Activated CD4-positive, alpha-beta memory T cell treated with anti-CD3 and anti-CD28 coated beads, Interleukin-2, amount 10 ng/mL, durations not matched to agents 7 days and 5 days (primary cell): ENCODE results near the gene HNRNPR. TPM values are rescaled to one million over a fixed set of nuclear protein-coding genes. Genes with fewer than 3 reads are reported as not detected.

ENCODE experiments used
- total RNA-seq, 2 experiments: library from RNA; stranded (reverse); gene quantifications; one replicate each; pipeline ENCODE4 v1.2.3, GENCODE V29; 2021

Gene HNRNPR
- total RNA-seq, 2 experiments from 2014 or later: 175 to 179 TPM

Other genes starting within 250 kb of the HNRNPR start
- 10 to 100 TPM; 19.4 to 21.8 TPM for gene LUZP1, start 175.4 kb downstream of the HNRNPR start, total RNA-seq
- gene HTR1D, start 126.8 kb downstream of the HNRNPR start, total RNA-seq: not detected
- 1 to 10 TPM; 6.1 to 6.8 TPM for gene ZNF436, start 25.6 kb upstream of the HNRNPR start, total RNA-seq
- 1 to 10 TPM; 1.2 to 1.7 TPM for gene TCEA3, start 80.5 kb upstream of the HNRNPR start, total RNA-seq
- under 1 TPM; 0.43 to 0.63 TPM for gene ASAP3, start 139.9 kb upstream of the HNRNPR start, total RNA-seq
- 10 to 100 TPM; 93.4 to 98.9 TPM for gene E2F2, start 186.9 kb upstream of the HNRNPR start, total RNA-seq
- gene ID3, start 215.2 kb upstream of the HNRNPR start, total RNA-seq: 10 to 100 TPM; 14.7 to 14.8 TPM